H1 (cell line): Measurements from ENCODE around the gene NUAK1. TPM values are rescaled to one million over a fixed set of nuclear protein-coding genes. Genes with fewer than 3 reads are reported as not detected.

Source experiments
- BCL11A ChIP-seq, 2 experiments: IDR thresholded peaks; one replicate each; pipeline ENCODE4 v1.6.1; 2011; ENCODE audit warnings: low read depth in 2 of 2, low read length in 2 of 2, mild to moderate bottlenecking in 2 of 2
- EZH2 ChIP-seq: fragments of 200-600 bp; sonication (generic); IDR thresholded peaks from 2 replicates; pipeline ENCODE4 v1.7.1; 2012; ENCODE audit warnings: low read depth, mild to moderate bottlenecking, moderate library complexity, low read length, inconsistent platforms; ENCODE audit not compliant: severe bottlenecking
- FOSL1 ChIP-seq: IDR thresholded peaks from 2 replicates; pipeline ENCODE4 v1.6.1; 2011; ENCODE audit warnings: mild to moderate bottlenecking, low read depth, low read length, moderate library complexity; ENCODE audit not compliant: insufficient read depth
- GABPA ChIP-seq: IDR thresholded peaks from 2 replicates; pipeline ENCODE4 v1.6.1; 2011; ENCODE audit warnings: mild to moderate bottlenecking, low read length, moderate library complexity, borderline replicate concordance; ENCODE audit not compliant: insufficient read depth
- JUN ChIP-seq: IDR thresholded peaks from 2 replicates; pipeline ENCODE4 v1.6.1; 2011; ENCODE audit warnings: low read depth, mild to moderate bottlenecking, improper control_type of control experiment, low read length
- KDM5A ChIP-seq: fragments of 200-600 bp; IDR thresholded peaks from 2 replicates; pipeline ENCODE4 v1.7.1; 2012; ENCODE audit warnings: mild to moderate bottlenecking, low read length, inconsistent platforms, mixed read lengths
- NANOG ChIP-seq: IDR thresholded peaks from 2 replicates; pipeline ENCODE4 v1.6.1; 2011; ENCODE audit warnings: low read length, low read depth, mild to moderate bottlenecking, inconsistent platforms; ENCODE audit not compliant: insufficient read depth, poor library complexity, severe bottlenecking
- SP4 ChIP-seq: IDR thresholded peaks from 2 replicates; pipeline ENCODE4 v1.6.1; 2012; ENCODE audit warnings: low read length, inconsistent platforms
- TAF7 ChIP-seq: optimal IDR thresholded peaks from 2 replicates; pipeline ENCODE3; 2011; ENCODE audit warnings: low read depth, mild to moderate bottlenecking, inconsistent platforms, low read length, moderate library complexity, borderline replicate concordance
- polyA plus RNA-seq, 7 experiments: library from polyadenylated mRNA; depleted of rRNA in 3 of 7; stranded (reverse) in 5 of 7; unstranded in 2 of 7; fragments of >200 nt in 5 of 7; fragments of 200-250 nt in 2 of 7; gene quantifications; 1 replicate in 5 of 7; 2 replicates in 1 of 7; 4 replicates in 1 of 7; pipeline versions ENCODE4 v1.2.1 to v1.2.3, GENCODE V29; 2011 to 2013; ENCODE audit warnings: missing spikeins in 2 of 7, mixed read lengths in 2 of 7
- total RNA-seq: library from RNA; stranded (reverse); fragmentation: NEBNext Ultra II Directional; extraction: Animal tissue kit (Norgen Biotek cat#: 25700); gene quantifications from 2 replicates; pipeline ENCODE4 v1.2.1, GENCODE V29; 2021
- TF ChIP-seq, protein P1 (sequence below): IDR thresholded peaks from 2 replicates; pipeline ENCODE4 v1.6.1; 2011; ENCODE audit warnings: low read length, improper control_type of control experiment
- TF ChIP-seq, protein P2 (sequence below): IDR thresholded peaks from 2 replicates; pipeline ENCODE4 v1.6.1; 2012; ENCODE audit warnings: inconsistent platforms

Gene NUAK1
- total and polyA plus RNA-seq, 2 of the 8 experiments (the other 6 are each of a cell fraction or from before 2014, with no cell fraction given), result 6.7 to 18.2 TPM

DNA sequence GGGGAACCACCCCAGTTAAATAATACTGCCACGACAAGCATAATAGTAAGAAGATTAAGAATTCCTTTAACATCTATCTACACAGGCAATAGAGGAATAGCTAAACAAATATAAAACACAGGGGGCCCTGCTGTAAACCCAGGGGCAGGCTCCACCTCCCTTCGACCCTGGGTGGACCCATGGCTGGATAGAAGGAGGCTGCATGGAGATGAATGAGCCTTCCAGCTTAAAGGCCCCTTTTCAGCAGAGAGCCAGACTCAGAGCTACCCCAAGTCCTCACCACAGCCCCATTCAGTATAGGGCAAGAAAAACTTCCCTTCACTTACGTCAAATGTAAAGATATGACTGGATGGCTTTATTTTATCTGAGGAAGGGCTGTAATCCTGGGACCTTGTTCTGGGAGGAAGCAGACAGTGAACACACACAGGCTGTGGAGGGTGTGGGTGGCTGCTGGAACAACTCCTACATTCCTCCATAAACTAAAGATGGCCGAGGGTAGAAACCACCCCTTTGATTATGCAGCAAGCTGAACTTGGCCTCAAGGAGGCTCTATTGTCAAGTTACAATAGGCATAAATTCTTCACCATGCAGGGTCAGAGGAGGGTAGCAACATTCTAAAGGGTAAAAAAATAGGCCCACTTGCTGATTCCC, 30.4 kb downstream of the NUAK1 start (continued):
- TF ChIP-seq EZH2, result no peak
- TF ChIP-seq, protein P1, sequence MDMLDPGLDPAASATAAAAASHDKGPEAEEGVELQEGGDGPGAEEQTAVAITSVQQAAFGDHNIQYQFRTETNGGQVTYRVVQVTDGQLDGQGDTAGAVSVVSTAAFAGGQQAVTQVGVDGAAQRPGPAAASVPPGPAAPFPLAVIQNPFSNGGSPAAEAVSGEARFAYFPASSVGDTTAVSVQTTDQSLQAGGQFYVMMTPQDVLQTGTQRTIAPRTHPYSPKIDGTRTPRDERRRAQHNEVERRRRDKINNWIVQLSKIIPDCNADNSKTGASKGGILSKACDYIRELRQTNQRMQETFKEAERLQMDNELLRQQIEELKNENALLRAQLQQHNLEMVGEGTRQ, result no peak
- peak; percentile 16 for TF ChIP-seq NANOG
- no peak for TF ChIP-seq JUN
- TF ChIP-seq FOSL1, result no peak
- TF ChIP-seq, protein P2, sequence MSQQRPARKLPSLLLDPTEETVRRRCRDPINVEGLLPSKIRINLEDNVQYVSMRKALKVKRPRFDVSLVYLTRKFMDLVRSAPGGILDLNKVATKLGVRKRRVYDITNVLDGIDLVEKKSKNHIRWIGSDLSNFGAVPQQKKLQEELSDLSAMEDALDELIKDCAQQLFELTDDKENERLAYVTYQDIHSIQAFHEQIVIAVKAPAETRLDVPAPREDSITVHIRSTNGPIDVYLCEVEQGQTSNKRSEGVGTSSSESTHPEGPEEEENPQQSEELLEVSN, result no peak
- no peak for TF ChIP-seq GABPA
- no peak for TF ChIP-seq KDM5A
- TF ChIP-seq TAF7, result no peak
- no peak for TF ChIP-seq SP4
- no peak for TF ChIP-seq BCL11A (IDR thresholded peaks at IDR 0.05; ENCODE audit: low read depth in 2 of 2, low read length in 2 of 2)
